Measurements from ENCODE around the gene ITPR3.

DNA sequence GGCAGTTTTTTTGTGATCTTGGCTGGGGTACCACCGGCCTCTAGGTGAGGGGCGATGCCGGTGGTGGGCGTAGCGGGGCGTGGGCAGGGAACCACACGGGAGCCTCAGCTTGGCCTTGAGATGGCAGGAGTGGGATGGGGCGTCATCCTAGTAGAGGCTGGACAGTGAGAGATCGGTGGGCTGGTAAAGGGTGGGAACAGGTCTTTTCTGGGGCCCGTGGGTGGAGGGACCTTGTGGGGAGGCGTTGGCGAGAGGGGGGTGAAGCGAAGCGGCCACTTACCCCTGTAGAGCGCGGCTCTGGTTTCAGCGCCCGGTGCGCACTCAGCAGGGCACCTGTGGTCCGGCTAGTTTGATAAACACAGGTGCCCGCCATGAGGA lies 12.0 kb downstream of the ITPR3 start:
- TF ChIP-seq EZH2 (IDR thresholded peaks at IDR 0.05; ENCODE audit: insufficient read depth, poor library complexity, severe bottlenecking) (no peak), EZH2phosphoT487 (IDR thresholded peaks at IDR 0.05; ENCODE audit: insufficient read depth, low read depth) (no peak)

Data from GM23248 (cell line).